GM19238 (cell line): ENCODE data around the gene CEP170B.

Source experiments
- DNase-seq: peaks from one replicate; pipeline ENCODE4 v3.0.0; 2011; ENCODE audit warnings: low spot score; ENCODE audit not compliant: insufficient read length

CEP170B gene

DNA sequence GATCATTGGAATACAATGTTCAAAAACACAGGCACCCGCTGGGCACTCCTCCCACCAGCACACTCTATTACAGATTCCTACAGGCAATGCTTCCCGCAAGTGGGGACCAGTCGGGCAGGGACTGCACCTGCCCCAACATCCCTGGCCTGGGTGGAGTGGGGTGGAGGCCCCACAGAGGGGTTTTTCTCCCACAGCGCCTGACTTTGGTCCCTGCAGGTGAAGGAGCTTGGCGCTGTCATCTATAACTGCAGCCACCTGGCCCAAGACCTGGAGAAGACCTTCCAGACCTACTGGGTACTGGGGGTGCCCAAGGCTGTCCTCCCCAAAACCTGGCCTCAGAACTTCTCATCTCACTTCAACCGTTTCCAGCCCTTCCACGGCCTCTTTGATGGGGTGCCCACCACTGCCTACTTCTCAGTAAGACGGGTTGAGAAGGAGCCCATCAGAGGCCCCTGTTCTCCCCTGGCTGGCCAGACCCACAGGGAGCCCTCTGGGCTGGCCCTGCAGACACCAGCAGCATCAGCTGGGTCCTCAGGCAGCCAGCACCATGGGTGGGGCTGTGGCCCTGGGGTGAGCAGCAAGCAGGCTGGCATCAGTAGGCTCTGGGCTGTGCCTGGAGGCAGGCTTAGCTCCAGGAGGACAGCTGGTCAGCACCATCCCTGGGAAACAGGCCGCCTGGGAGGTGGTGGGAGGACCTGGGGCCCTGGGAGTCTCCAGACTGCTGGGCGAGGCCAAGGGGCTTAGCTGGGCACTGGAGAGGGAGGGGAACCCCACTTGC lies 65.6 kb downstream of the CEP170B start:
- DNase-seq, result no peak

- no peak for DNase-seq
Measured at GRCh38 chr14:104931304-104931770, 66.3 kb downstream of the CEP170B start.

- DNase-seq, result no peak
Measured at GRCh38 chr14:104931771-104932675, 67.0 kb downstream of the CEP170B start.

GRCh38 chr14:104932676-104933631 lies 67.9 kb downstream of the CEP170B start:
- DNase-seq, result peak; percentile 88

DNA sequence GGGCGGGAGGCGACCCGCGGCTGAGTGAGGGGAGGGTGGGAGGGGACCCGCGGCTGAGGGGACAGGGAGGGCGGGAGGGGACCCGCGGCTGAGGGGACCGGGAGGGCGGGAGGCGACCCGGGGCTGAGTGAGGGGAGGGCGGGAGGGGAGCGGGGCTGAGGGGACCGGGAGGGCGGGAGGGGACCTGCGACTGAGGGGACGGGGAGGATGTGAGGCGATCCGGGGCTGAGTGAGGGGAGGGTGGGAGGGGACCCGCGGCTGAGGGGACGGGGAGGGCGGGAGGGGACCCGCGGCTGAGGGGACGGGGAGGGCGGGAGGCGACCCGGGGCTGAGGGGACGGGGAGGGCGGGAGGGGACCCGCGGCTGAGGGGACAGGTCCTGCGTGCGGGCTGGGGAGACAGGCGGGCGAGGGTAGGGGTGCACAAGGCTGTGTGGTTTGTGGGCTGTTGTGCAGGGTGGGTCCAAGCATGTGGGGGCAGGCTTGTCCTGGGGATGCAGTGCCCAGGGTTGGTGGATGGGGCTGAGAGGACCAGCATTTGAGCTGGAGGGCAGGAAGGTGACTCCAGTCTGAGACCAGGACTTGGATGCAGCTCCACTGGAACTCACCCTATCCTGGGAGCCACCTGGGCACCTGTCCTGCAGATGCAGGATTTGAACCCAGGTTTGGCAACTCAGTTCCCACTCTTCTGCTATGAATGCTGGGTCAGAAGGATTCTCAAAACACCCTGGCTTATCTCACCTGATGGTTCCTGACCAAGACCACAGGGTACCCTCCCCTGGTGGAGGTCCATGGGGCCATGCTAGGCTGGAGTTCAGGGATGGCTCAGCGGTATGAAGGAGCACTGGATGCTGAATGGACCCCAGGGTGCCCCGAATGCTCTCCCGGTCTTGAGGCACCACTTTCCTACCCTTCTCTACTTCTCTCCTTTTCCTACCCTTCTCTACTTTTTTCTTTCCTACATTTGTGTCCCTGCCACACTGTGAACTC lies 69.0 kb downstream of the CEP170B start:
- DNase-seq, result no peak

DNA sequence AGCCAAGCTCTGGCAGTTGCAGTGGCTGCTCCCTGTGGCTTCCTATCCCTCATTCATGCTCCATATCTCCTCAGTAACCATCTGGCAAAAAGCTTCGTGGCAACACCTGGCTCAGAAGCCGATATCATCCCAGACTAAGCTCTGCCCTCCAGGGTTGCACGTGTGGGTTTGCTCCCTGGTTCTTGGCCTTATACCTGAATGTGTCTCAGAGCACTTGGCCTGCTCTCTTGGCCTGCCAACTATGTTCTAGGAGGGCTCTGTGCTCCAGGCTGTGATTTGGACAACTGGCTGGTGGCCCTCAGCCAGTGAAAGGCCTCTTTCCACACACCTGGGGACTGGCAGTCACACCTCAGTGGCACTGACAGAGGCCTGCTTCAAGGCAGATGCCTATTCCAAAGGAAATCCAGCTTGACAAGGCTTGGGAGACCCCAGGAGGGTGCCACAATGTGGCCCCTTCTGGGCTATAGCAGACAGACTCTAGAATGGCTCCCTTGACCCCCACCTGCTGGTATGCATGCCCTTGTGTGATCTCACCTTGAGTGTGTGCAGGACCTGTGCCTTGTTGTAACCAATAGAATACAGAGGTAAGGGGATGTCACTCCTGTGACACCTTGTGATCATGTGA lies 70.1 kb downstream of the CEP170B start:
- DNase-seq, result no peak

DNA sequence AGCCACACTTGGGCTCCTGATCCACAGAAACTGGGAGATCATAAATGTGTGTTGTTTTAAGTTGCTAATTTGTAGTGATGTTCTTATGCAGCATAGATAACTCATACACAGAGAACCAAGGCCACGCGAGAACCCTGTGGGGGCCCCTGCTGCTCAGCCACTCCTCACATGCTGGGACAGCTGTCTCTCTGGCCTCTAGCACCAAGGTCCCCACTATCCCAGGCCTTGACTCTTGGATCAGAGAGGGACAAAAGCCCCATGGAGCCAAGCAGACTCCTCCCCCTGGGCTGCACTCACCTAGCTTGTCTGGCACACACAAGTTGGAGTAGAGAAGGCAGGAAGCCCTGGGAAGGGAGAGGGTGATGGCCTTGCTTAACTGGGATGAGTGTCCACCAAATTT lies 70.9 kb downstream of the CEP170B start:
- no peak for DNase-seq

DNA sequence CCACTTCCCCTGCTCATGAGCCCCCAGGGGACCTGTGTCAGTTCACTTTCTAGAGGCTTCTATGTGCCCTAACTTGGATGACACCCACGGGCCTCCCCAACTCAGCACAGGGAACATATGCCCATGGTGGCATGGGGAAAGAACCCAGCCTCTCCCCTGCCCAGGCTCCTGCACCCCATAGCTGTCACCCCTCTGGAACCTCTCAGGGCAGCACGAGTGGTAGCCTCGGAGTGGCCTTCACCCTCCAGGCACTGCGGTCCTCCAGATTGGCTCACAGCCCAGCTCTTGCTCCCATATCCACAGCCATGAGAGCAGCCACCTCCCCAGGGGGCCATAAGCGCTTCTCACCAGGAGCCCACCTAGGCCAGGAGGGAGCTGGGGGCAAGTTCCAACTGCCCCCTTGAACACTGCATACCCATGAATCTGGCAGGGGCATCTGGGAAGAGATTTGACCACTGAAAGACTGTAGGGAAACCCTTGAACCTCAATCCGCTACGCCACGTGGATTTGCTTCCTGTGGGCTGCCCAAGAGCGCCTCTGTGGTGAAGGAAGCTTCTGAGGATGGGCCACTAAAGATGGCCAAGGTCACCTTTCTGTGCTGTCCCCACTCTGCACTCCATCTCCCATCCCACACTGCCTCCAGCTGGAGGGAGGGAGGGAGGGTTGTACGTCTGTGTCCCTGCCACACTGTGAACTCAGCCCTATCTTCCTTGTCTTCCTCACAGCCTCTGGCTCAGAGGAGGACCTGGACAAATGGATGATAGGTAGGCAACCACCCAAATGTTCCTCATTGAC lies 71.5 kb downstream of the CEP170B start:
- peak; percentile 3 for DNase-seq

DNA sequence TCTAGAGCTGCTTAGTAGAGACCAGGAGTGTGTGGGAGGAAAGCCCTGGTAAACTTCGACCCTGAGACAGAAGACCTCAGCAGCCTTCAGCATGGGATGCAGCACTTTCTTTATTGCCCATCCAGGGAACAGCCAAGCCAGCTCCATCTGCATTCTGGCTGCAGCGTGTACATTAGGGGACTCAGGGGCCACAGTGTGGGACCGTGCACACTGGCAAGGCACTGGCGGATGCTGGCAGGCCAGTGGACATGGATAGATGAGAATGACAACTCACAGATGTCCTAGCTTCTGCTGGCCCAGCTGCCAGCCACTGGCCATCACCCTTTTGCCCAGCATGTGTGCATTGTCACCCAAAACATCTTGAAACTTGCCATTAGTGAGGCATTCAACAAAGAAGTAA lies 72.1 kb downstream of the CEP170B start:
- DNase-seq, result no peak

DNA sequence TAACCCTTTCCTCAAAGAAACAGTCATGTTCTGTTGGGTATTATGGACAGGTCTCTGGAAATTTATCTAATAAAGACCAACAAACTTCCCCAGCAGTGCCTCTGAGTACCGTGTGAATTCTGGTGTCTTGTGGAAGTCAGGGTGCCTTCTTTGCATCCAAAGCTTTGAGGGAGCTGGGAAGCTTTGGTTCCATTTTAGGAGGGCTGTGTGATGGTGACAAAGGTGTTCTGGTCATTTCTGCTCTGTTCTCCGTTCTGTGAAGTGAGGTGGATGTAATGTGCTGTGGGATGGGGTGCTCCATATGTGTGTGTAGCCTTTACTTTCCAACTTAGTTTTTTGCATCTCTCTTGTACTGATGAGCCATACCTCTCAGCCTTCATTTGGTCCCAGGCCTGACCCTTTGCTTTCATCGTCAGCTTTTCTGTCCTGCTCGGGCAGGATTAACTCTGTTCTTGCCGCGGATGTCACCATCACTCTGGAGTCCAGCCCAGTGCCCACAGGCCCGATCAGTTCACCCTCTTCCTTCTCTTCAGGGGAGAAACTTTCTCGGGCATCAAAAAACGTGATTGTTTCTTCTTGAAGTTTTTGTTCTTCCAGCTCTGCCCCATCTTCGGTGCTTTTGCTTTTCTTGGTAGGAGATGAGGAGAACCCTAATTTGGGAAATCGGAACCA lies 72.8 kb downstream of the CEP170B start:
- DNase-seq, result no peak

DNA sequence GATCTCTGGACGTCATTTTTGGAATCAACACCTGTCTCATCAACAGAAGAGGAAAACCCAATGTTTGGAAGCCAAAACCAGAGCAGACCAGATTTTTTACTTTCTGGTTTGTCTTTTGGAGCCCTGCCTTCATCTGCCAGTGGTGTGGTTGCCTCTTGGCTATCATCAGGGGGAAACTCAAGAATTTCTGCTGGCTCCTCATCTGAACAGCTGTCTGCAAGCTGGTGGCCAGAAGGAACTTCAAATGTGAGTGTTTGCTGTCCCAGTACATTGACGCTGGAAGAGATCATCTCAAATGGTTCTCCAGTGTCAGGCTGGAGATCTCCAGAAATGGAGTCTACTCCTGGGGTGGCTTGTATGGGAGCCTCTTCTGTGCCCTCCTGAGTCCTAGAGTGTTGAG lies 73.4 kb downstream of the CEP170B start:
- DNase-seq, result no peak

DNA sequence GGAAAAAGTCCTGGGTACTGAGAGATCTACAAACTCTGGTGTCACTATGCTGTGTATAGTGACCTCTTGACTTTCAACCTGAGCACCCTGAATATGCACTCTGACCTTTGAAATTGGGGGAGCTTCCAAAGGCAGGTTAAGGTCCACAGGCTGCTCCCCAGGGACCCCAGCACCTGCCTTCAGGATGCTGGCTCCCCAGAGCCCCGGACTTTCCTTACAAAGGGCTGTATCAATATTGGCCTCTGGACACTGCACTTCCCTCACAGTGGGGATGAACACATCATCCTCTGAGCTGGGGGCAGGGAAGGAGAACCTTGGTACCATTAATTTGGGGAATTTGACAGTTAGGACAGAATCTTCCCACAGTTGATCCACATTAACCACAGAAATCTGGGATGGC lies 73.9 kb downstream of the CEP170B start:
- no peak for DNase-seq

DNA sequence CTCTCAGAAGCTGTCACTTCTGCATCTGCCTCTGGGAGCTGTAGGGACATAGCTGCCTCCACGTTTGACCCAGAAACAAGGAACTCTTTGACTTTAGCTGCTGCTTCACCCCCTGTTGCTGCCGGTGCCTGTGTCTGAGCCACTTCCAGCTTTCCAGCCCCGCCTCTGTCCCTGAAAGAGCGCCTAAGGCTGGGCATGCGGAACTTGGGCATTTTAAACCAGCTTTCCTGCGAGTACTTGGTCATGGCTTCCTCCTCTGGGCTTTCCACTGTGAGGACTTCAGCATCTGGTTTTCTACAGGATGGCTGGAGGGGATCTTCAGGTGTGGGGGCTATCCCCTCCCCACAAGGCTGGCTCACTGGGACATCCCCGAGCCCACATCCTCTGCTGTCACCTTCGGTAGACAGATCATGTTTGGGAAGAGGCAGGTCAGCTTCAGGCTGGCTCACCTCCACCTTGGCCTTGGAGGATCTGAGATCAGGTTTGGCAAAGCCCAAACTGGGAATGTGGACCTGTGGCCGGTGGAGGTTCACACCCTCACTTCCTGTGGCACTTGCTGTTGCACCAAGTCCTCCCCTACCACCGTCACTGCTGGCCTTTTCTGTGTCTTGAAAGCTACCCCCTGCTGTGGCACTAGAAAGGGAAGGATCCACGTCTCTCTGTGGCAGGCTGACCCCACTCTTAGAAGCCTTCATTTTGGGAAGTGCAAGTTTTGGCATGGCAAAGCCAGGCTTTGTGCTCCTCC lies 74.8 kb downstream of the CEP170B start:
- DNase-seq, result no peak

GRCh38 chr14:104940526-104941150 lies 75.6 kb downstream of the CEP170B start:
- DNase-seq, result no peak

- no peak for DNase-seq
Measured at GRCh38 chr14:104941508-104942365, 76.7 kb downstream of the CEP170B start.

DNA sequence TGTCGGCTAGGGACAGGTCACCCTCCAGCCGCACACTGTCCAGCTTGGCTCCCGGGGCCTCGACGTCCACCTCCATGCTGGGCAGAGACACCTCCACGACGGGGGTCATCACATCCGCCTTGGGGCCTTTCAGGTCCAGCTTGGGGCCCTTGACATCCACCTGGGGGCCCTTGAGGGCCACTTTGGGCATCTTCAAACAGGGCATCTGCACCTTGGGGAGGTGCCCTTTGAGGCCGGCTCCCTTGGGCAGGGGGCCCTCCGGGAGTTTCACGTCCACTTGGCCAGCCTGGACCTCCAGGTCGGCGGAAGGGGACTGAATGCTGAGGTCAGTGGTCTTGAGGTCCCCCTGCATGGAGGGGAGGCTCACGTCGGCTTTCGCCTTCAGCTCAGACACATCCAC lies 77.5 kb downstream of the CEP170B start:
- DNase-seq, result no peak
